Measurements from ENCODE around the gene PAQR3. TPM values are rescaled to one million over a fixed set of nuclear protein-coding genes. Genes with fewer than 3 reads are reported as not detected.

Gene PAQR3
- total and polyA plus RNA-seq, 9 of the 15 experiments (the other 6 are each of a cell fraction or from before 2014, with no cell fraction given) = 10.7 to 77.1 (median 31.6) TPM

DNA sequence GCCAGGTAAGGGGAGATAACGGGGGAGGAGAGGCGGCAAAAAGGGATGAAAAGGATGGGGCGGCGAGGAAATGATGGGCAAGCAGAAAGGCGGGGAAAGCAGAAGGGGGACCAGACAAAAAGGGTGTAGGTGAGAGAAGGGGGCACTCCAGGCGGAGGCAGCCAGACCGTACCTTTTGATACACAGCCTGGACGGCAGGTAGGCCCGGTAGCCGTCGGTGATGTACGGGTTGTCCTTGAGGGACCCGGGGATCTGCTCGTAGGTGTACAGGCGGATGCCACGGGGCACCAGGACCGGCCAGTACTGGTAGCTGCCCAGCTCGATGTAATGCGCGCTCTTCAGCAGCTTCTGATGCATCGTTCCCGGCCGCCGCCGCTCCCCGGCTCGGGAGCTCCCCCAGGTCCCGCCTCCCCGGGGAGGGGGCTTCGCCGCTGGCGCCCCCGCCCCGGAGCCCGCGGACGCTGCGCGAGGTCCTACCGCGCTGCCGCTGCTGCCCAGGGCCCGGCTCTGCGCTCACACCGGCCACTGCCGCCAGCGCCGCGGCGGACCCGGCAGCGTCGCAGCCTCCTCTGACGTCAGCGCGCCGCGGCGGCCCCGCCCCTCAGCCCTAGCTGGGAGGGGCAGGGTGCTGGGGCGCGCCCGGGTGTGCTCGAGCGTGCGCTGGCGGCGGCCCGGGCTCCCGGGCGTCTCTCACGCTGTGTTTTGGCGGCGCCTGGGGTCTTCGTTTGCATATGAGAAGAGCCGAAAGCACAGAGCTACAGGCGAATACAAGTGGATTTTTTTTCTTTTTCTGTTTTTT, at the start of gene PAQR3 (continued):
- TF ChIP-seq MGA (IDR thresholded peaks at IDR 0.05) (no peak), RBM17 (IDR thresholded peaks at IDR 0.05; ENCODE audit: borderline replicate concordance, low read depth, low read length) (no peak), TCF7L2 (IDR thresholded peaks at IDR 0.05; ENCODE audit: low read depth, low read length) (no peak), FOXJ3 (CRISPR knock-in tag; IDR thresholded peaks at IDR 0.05) (no peak), ZNF143 (CRISPR knock-in tag; IDR thresholded peaks at IDR 0.05) (no peak), XRCC4 (IDR thresholded peaks at IDR 0.05; ENCODE audit: extremely low read depth, insufficient read depth, insufficient read length) (no peak)
- TF ChIP-seq, protein P1, sequence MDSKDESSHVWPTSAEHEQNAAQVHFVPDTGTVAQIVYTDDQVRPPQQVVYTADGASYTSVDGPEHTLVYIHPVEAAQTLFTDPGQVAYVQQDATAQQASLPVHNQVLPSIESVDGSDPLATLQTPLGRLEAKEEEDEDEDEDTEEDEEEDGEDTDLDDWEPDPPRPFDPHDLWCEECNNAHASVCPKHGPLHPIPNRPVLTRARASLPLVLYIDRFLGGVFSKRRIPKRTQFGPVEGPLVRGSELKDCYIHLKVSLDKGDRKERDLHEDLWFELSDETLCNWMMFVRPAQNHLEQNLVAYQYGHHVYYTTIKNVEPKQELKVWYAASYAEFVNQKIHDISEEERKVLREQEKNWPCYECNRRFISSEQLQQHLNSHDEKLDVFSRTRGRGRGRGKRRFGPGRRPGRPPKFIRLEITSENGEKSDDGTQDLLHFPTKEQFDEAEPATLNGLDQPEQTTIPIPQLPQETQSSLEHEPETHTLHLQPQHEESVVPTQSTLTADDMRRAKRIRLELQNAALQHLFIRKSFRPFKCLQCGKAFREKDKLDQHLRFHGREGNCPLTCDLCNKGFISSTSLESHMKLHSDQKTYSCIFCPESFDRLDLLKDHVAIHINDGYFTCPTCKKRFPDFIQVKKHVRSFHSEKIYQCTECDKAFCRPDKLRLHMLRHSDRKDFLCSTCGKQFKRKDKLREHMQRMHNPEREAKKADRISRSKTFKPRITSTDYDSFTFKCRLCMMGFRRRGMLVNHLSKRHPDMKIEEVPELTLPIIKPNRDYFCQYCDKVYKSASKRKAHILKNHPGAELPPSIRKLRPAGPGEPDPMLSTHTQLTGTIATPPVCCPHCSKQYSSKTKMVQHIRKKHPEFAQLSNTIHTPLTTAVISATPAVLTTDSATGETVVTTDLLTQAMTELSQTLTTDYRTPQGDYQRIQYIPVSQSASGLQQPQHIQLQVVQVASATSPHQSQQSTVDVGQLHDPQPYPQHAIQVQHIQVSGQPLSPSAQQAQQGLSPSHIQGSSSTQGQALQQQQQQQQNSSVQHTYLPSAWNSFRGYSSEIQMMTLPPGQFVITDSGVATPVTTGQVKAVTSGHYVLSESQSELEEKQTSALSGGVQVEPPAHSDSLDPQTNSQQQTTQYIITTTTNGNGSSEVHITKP (IDR thresholded peaks at IDR 0.05; ENCODE audit: partially characterized antibody) = no peak

Data from K562 (cell line).